Measurements from ENCODE around the gene PITPNM3.

The PITPNM3 gene

DNA sequence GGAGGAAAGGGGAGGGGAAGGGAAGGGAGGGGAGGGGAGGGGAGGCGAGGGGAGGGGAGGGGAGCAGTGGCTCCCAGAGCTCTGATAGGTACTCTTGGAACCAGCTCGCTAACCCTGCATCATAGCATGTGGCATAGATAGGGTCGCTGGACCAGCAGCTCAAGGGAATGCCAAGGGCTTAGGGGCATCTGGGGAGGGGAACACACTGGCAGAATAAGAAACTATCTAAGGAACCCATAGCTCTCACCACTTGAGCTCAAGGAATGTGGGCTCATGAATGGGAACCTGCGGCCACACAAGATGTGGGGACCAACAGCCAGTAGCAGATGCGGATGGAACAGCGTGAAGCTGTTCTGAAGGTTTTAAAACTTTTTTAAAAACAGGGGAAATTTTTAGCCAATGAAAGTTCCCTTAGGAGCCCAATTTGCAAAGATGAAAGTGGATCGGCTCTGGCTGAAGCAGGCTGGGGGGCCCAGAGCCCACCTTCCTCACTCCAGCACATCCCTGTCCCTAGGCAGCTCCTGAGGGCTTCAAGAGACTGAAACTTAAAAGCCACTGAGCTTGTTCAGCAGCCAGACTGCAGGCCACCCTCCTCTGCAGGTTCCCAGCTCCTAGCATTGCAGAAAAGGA, 65.2 kb downstream of the PITPNM3 start:
- DNase-seq, result no peak
- TF ChIP-seq, protein P1, sequence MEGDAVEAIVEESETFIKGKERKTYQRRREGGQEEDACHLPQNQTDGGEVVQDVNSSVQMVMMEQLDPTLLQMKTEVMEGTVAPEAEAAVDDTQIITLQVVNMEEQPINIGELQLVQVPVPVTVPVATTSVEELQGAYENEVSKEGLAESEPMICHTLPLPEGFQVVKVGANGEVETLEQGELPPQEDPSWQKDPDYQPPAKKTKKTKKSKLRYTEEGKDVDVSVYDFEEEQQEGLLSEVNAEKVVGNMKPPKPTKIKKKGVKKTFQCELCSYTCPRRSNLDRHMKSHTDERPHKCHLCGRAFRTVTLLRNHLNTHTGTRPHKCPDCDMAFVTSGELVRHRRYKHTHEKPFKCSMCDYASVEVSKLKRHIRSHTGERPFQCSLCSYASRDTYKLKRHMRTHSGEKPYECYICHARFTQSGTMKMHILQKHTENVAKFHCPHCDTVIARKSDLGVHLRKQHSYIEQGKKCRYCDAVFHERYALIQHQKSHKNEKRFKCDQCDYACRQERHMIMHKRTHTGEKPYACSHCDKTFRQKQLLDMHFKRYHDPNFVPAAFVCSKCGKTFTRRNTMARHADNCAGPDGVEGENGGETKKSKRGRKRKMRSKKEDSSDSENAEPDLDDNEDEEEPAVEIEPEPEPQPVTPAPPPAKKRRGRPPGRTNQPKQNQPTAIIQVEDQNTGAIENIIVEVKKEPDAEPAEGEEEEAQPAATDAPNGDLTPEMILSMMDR (IDR thresholded peaks at IDR 0.05; ENCODE audit: low read depth, low read length), result no peak
- Histone ChIP-seq H3K4me3 (ENCODE audit: low read depth, low read length) (no peak overlapping the region), H3K9me3 (ENCODE audit: severe bottlenecking) (no peaks in the 10 kb centered on the region), H3K36me3 (no peaks in the 10 kb centered on the region), H3K27ac (no peak overlapping the region), H3K27me3 (ENCODE audit: insufficient read depth, low read depth, severe bottlenecking) (no peaks in the 10 kb centered on the region)

DNA sequence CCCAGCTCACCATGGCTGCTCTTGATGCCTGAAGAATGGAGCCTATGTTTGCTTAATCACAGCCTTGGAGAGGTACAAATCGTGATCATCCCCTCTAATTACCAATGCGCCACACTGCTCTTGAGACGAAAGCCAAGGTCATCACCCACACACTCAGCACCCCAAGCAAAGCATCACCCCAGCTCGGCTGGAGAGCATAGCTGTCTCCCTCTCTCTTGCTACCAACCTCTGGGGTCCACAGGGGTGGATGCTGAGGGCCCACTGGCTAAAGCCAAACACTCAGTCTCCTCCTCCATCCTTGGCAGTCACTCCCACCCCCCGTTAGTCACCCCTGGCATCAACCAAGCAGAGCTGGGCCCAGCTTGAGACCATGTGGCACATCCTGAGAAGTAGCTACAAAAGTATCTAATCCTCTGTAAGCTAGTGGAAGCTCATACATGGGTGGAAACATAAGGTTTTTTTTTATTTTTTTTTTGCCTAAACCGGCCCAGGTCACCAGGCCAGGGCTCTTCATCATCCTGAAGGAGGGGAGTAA, 67.3 kb downstream of the PITPNM3 start:
- DNase-seq, result no peak
- no peaks in the 10 kb centered on the region for H3K27me3 ChIP-seq (ENCODE audit: insufficient read depth, low read depth, severe bottlenecking)
- no peak overlapping the region for H3K4me3 ChIP-seq (ENCODE audit: low read depth, low read length)
- TF ChIP-seq, protein P1 (IDR thresholded peaks at IDR 0.05; ENCODE audit: low read depth, low read length), result no peak
- no peak overlapping the region for H3K27ac ChIP-seq
- no peaks in the 10 kb centered on the region for H3K9me3 ChIP-seq (ENCODE audit: severe bottlenecking)
- no peaks in the 10 kb centered on the region for H3K36me3 ChIP-seq

DNA sequence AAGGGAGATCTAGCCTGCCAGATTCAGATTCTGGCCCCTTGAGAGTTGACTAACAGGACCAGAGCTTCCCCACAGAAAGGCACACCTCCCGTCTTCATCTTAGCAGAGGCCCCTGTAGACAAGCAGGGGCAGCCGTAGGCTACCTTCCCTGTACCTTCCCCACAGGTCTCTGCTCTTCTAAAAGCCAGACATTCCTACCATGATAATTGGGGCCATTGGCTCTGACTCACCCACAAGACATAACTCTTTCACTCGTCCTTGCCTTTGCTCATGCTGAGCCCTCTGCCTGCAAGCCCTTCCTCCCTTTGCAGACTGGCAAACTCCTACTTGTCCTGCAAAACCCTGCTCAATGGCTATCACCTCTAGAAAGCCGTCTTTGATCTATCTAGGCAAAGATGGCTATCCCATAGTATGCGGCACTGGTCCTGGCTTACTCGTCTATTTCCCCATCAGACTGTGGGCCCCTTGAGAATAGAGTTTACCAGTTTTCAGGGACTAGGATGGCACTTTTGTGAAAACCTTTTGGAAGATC, 68.3 kb downstream of the PITPNM3 start:
- TF ChIP-seq, protein P1 (IDR thresholded peaks at IDR 0.05; ENCODE audit: low read depth, low read length), result no peak
- Histone ChIP-seq H3K27me3 (ENCODE audit: insufficient read depth, low read depth, severe bottlenecking) (no peaks in the 10 kb centered on the region), H3K27ac (no peak overlapping the region), H3K9me3 (ENCODE audit: severe bottlenecking) (no peaks in the 10 kb centered on the region), H3K36me3 (no peaks in the 10 kb centered on the region), H3K4me3 (ENCODE audit: low read depth, low read length) (no peak overlapping the region)
- no peak for DNase-seq

DNA sequence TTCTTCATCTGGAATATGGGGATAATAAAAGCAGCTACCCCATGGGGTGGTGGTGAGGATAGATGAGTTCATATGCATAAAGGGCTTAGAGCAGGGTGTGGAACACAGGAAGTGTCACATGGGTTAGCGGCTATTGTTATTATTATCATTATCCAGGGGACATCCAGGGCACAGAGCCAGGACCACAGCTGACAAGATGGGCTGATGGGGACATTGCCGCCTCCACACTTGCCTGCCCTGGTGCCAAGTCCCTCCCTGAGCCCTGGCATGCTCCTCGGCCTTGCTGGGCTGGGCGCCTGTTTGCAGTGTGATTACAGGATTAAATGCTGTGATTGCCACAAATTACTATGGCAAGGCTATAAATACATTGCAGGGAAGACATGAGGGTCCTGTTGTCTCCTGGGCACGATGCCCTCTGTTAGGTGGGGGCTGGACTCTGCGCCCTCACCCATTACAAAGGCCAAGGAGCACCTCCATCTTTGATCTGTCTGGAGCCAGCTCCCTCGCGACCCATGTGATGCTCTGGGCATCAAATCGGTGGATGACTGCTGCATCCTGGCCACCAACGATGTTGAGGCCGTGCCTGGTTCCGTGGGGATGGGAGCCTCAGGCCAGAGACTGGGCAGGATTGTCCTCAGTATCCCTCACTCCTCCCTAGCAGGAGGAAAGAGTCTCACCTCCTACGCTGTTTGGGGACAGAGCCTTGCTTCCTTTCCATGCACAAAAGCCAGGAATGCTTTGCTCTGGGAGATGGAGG, 68.9 kb downstream of the PITPNM3 start:
- no peak for DNase-seq
- no peaks in the 10 kb centered on the region for H3K36me3 ChIP-seq
- H3K27me3 ChIP-seq (ENCODE audit: insufficient read depth, low read depth, severe bottlenecking), result no peaks in the 10 kb centered on the region
- TF ChIP-seq, protein P1 (IDR thresholded peaks at IDR 0.05; ENCODE audit: low read depth, low read length), result no peak
- no peak overlapping the region for H3K27ac ChIP-seq
- no peak overlapping the region for H3K4me3 ChIP-seq (ENCODE audit: low read depth, low read length)
- no peaks in the 10 kb centered on the region for H3K9me3 ChIP-seq (ENCODE audit: severe bottlenecking)

DNA sequence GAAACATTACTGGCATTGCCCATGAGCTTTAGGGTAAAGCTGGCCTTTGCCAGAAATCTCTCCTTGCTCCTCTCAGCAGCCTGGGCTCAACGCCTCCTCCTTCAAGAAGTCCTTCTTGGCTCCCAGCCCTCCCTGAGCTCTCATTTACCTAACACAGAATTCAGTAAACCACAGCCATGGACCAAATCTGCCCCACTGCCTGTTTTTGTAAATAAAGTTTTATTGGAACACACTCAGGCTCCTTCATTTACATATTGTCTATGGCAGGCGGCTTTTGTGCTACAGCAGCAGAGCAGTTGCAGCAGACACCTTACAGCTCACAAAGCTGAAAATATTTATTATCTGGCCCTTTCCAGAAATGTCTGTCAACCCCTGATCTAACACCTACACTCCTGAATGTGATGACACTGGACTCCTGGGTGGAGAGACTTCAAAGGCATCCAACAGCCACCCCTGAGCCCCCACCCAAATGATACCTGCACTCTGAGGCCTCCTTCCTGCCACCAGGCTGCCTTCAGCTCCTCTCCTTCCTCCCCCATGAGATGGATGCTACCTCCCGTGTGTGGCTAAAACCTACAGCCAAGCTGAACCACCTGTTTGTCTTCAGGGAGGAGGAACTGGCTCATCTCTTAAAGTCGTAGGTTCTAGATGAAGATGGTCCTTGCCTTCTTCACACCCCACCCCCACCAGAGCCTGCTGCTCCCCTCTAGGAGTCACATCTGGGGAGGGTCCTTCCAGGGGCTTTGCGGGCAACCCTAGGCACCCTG, 70.5 kb downstream of the PITPNM3 start:
- H3K27me3 ChIP-seq (ENCODE audit: insufficient read depth, low read depth, severe bottlenecking), result no peaks in the 10 kb centered on the region
- DNase-seq, result no peak
- H3K36me3 ChIP-seq, result no peaks in the 10 kb centered on the region
- TF ChIP-seq, protein P1 (IDR thresholded peaks at IDR 0.05; ENCODE audit: low read depth, low read length), result no peak
- H3K9me3 ChIP-seq (ENCODE audit: severe bottlenecking), result no peaks in the 10 kb centered on the region
- H3K27ac ChIP-seq, result no peak overlapping the region
- H3K4me3 ChIP-seq (ENCODE audit: low read depth, low read length), result no peak overlapping the region
